Skeletal muscle tissue (tissue), 4 donors: ENCODE data around the gene MPP1. TPM values are rescaled to one million over a fixed set of nuclear protein-coding genes. Genes with fewer than 3 reads are reported as not detected.
"Not testable (repeated sequence)": the region's sequence is repeated elsewhere in the genome, so short reads cannot be mapped to it uniquely, and the experiment has no call there.

Experiments used
- H3K27ac ChIP-seq: one replicate; pipeline ENCODE4 v1.7.0; 2013; ENCODE audit warnings: mild to moderate bottlenecking, low read depth, low read length, inconsistent platforms
- H3K27me3 ChIP-seq, 3 donors: one replicate each; pipeline ENCODE4 v1.7.0; 2013; ENCODE audit warnings: low read length in 3 of 3; ENCODE audit not compliant: control insufficient read depth in 3 of 3, insufficient read depth in 3 of 3
- H3K36me3 ChIP-seq, 3 donors: one replicate each; pipeline ENCODE4 v1.7.0; 2013; ENCODE audit warnings: low read length in 3 of 3; ENCODE audit not compliant: control insufficient read depth in 3 of 3, insufficient read depth in 3 of 3
- H3K4me1 ChIP-seq, 3 donors: one replicate each; pipeline ENCODE4 v1.7.0; 2013; ENCODE audit warnings: low read length in 3 of 3, mild to moderate bottlenecking in 3 of 3; ENCODE audit not compliant: control insufficient read depth in 3 of 3, insufficient read depth in 3 of 3
- H3K4me3 ChIP-seq, 3 donors: one replicate each; pipeline ENCODE4 v1.7.0; 2013; ENCODE audit warnings: low read length in 3 of 3
- H3K9ac ChIP-seq, 3 donors: one replicate each; pipeline ENCODE4 v1.7.0; 2013; ENCODE audit warnings: low read length in 3 of 3, mild to moderate bottlenecking in 3 of 3, moderate library complexity in 2 of 3, low read depth in 1 of 3
- H3K9me3 ChIP-seq, 3 donors: one replicate each; pipeline ENCODE4 v1.7.0; 2013; ENCODE audit warnings: low read length in 3 of 3; ENCODE audit not compliant: control insufficient read depth in 3 of 3
- total RNA-seq: library from RNA; depleted of rRNA; stranded (reverse); fragments of >200 nt; gene quantifications from one replicate; pipeline ENCODE4 v1.2.3, GENCODE V29; 2014
- donor health status: Osteomylitis.

The MPP1 gene
- total RNA-seq, 1 donor from 2014 or later: 45.9 TPM

- no peak overlapping the region for H3K27ac ChIP-seq
- H3K27me3 ChIP-seq: no peaks in the 10 kb centered on the region
- no peaks in the 10 kb centered on the region for H3K36me3 ChIP-seq
- H3K4me1 ChIP-seq: no peaks in the 10 kb centered on the region
- H3K4me3 ChIP-seq: no peak overlapping the region
- no peaks in the 10 kb centered on the region for H3K9me3 ChIP-seq
- no peak overlapping the region for H3K9ac ChIP-seq
Measured at GRCh38 chrX:154827194-154828015, 22.1 kb upstream of the MPP1 start.

- not testable (repeated sequence) for H3K4me1 ChIP-seq, H3K27ac ChIP-seq, H3K27me3 ChIP-seq, H3K9me3 ChIP-seq, H3K4me3 ChIP-seq, H3K9ac ChIP-seq, H3K36me3 ChIP-seq
Measured at GRCh38 chrX:154825586-154825985, 20.3 kb upstream of the MPP1 start.

- no peak overlapping the region for H3K4me3 ChIP-seq
- no peaks in the 10 kb centered on the region for H3K4me1 ChIP-seq
- H3K9me3 ChIP-seq: no peaks in the 10 kb centered on the region
- no peaks in the 10 kb centered on the region for H3K27me3 ChIP-seq
- no peak overlapping the region for H3K9ac ChIP-seq
- no peaks in the 10 kb centered on the region for H3K36me3 ChIP-seq
- no peak overlapping the region for H3K27ac ChIP-seq
Measured at GRCh38 chrX:154824638-154825037, 19.4 kb upstream of the MPP1 start.

GRCh38 chrX:154822029-154822428 lies 16.7 kb upstream of the MPP1 start:
- no peak overlapping the region for H3K9ac ChIP-seq
- H3K36me3 ChIP-seq: no peaks in the 10 kb centered on the region
- no peaks in the 10 kb centered on the region for H3K9me3 ChIP-seq
- H3K4me3 ChIP-seq: no peak overlapping the region
- H3K27me3 ChIP-seq: no peaks in the 10 kb centered on the region
- no peaks in the 10 kb centered on the region for H3K4me1 ChIP-seq
- H3K27ac ChIP-seq: no peak overlapping the region

GRCh38 chrX:154821523-154821922 lies 16.2 kb upstream of the MPP1 start:
- H3K9me3 ChIP-seq: no peaks in the 10 kb centered on the region
- no peaks in the 10 kb centered on the region for H3K4me1 ChIP-seq
- no peak overlapping the region for H3K27ac ChIP-seq

GRCh38 chrX:154819771-154820341 lies 14.6 kb upstream of the MPP1 start:
- no peak overlapping the region for H3K27ac ChIP-seq
- H3K9ac ChIP-seq: no peak overlapping the region
- no peaks in the 10 kb centered on the region for H3K4me1 ChIP-seq
- H3K9me3 ChIP-seq: no peaks in the 10 kb centered on the region
- no peaks in the 10 kb centered on the region for H3K27me3 ChIP-seq
- no peaks in the 10 kb centered on the region for H3K36me3 ChIP-seq
- no peak overlapping the region for H3K4me3 ChIP-seq

More at GRCh38 chrX:154821523-154821922, 16.2 kb upstream of the MPP1 start:
- no peaks in the 10 kb centered on the region for H3K36me3 ChIP-seq
- no peak overlapping the region for H3K4me3 ChIP-seq
- no peak overlapping the region for H3K9ac ChIP-seq
- H3K27me3 ChIP-seq: no peaks in the 10 kb centered on the region

- Histone ChIP-seq H3K27ac (no peak overlapping the region), H3K36me3 (no peaks in the 10 kb centered on the region), H3K9ac (no peak overlapping the region), H3K27me3 (no peaks in the 10 kb centered on the region), H3K4me1 (no peaks in the 10 kb centered on the region), H3K9me3 (no peaks in the 10 kb centered on the region), H3K4me3 (no peak overlapping the region)
Measured at GRCh38 chrX:154818916-154819770, 13.9 kb upstream of the MPP1 start.

- not testable (repeated sequence) for H3K27ac ChIP-seq, H3K9ac ChIP-seq, H3K36me3 ChIP-seq, H3K27me3 ChIP-seq, H3K4me3 ChIP-seq, H3K9me3 ChIP-seq, H3K4me1 ChIP-seq
Measured at GRCh38 chrX:154817048-154817618, 11.8 kb upstream of the MPP1 start.

- not testable (repeated sequence) for H3K9me3 ChIP-seq, H3K36me3 ChIP-seq, H3K9ac ChIP-seq, H3K27me3 ChIP-seq, H3K4me1 ChIP-seq, H3K4me3 ChIP-seq, H3K27ac ChIP-seq
Measured at GRCh38 chrX:154816326-154816898, 11.1 kb upstream of the MPP1 start.
